GM23248 (cell line): ENCODE data around the gene AMPH. TPM values are rescaled to one million over a fixed set of nuclear protein-coding genes. Genes with fewer than 3 reads are reported as not detected.
"Not testable (repeated sequence)": the region's sequence is repeated elsewhere in the genome, so short reads cannot be mapped to it uniquely, and the experiment has no call there.

Experiments used
- DNase-seq: peaks from one replicate; pipeline ENCODE4 v3.0.0-alpha.2; 2015
- H2AFZ ChIP-seq: fragments of 200-600 bp; sonication (generic); 2 replicates; pipeline ENCODE4 v1.6.1; 2016; ENCODE audit warnings: antibody characterized with exemption
- H3F3A ChIP-seq: fragments of 200-600 bp; sonication (generic); 2 replicates; pipeline ENCODE4 v1.6.1; 2016; ENCODE audit warnings: mild to moderate bottlenecking, antibody characterized with exemption, mixed run types; ENCODE audit not compliant: insufficient read depth
- H3K27ac ChIP-seq: fragments of 200-600 bp; sonication (generic); 2 replicates; pipeline ENCODE4 v1.5.1; 2016; ENCODE audit warnings: mild to moderate bottlenecking
- H3K27me3 ChIP-seq: fragments of 200-600 bp; sonication (generic); replicated peaks from 2 replicates; pipeline ENCODE4 v1.6.1; 2016; ENCODE audit warnings: mild to moderate bottlenecking; ENCODE audit not compliant: insufficient read depth
- H3K36me3 ChIP-seq: fragments of 200-600 bp; sonication (generic); 2 replicates; pipeline ENCODE4 v1.6.1; 2016; ENCODE audit warnings: low read depth, mild to moderate bottlenecking
- H3K4me1 ChIP-seq: fragments of 200-600 bp; sonication (generic); 2 replicates; pipeline ENCODE4 v1.6.1; 2016; ENCODE audit warnings: mild to moderate bottlenecking; ENCODE audit not compliant: insufficient read depth
- H3K4me2 ChIP-seq: fragments of 200-600 bp; sonication (generic); one replicate; pipeline ENCODE4 v1.6.1; 2016; ENCODE audit warnings: mild to moderate bottlenecking; ENCODE audit not compliant: unreplicated experiment
- H3K4me3 ChIP-seq: fragments of 200-600 bp; sonication (generic); 2 replicates; pipeline ENCODE4 v1.5.1; 2016; ENCODE audit warnings: mild to moderate bottlenecking
- H3K79me2 ChIP-seq: fragments of 200-600 bp; sonication (generic); 2 replicates; pipeline ENCODE4 v1.6.1; 2016; ENCODE audit warnings: mild to moderate bottlenecking; ENCODE audit not compliant: insufficient read depth
- H3K9ac ChIP-seq: fragments of 200-600 bp; sonication (generic); 2 replicates; pipeline ENCODE4 v1.6.1; 2016; ENCODE audit warnings: mild to moderate bottlenecking
- H3K9me2 ChIP-seq: fragments of 200-600 bp; sonication (generic); 2 replicates; pipeline ENCODE4 v1.6.1; 2016; ENCODE audit warnings: mixed run types, mild to moderate bottlenecking, moderate library complexity; ENCODE audit not compliant: insufficient read depth
- H3K9me3 ChIP-seq: fragments of 200-600 bp; sonication (generic); one replicate; pipeline ENCODE4 v1.6.1; 2017; ENCODE audit warnings: low read depth
- H4K20me1 ChIP-seq: fragments of 200-600 bp; sonication (generic); 2 replicates; pipeline ENCODE4 v1.6.0; 2016; ENCODE audit not compliant: insufficient read depth
- EZH2 ChIP-seq: fragments of 200-600 bp; sonication (generic); IDR thresholded peaks from 2 replicates; pipeline ENCODE4 v1.6.1; 2018; ENCODE audit warnings: antibody characterized with exemption, mild to moderate bottlenecking; ENCODE audit not compliant: insufficient read depth, poor library complexity, severe bottlenecking
- EZH2phosphoT487 ChIP-seq: fragments of 200-600 bp; sonication (generic); IDR thresholded peaks from 2 replicates; pipeline ENCODE4 v1.6.1; 2018; ENCODE audit warnings: antibody characterized with exemption, moderate library complexity, mild to moderate bottlenecking, low read depth; ENCODE audit not compliant: insufficient read depth
- WGBS, 2 experiments: methylation state at CpG; one replicate each; pipeline ENCODE4 v1.1.6; 2015 to 2017; ENCODE audit warnings: low lambda C conversion rate in 2 of 2, low coverage in 1 of 2; ENCODE audit errors: missing lambda C conversion rate in 2 of 2; 5-methylcytosine and 5-hydroxymethylcytosine counted together
- in situ Hi-C: fragments of 300-500 bp; cut with MboI; formaldehyde crosslinking; loops from 2 replicates; pipeline ENCODE4 v1.15.0; 2020
- polyA plus RNA-seq: library from polyadenylated mRNA; unstranded; fragments of >200 nt; fragmentation: Nextera tagmentation; extraction: Ambion mirVana; gene quantifications from 2 replicates; pipeline ENCODE4 v1.2.1, GENCODE V29; 2016
- total RNA-seq: library from RNA; depleted of rRNA; stranded (reverse); fragments of >200 nt; shearing (Covaris generic); gene quantifications from 2 replicates; pipeline ENCODE4 v1.2.3, GENCODE V29; 2014

Gene AMPH
- total and polyA plus RNA-seq, 2 experiments from 2014 or later: 3.1 to 4.9 TPM

DNA sequence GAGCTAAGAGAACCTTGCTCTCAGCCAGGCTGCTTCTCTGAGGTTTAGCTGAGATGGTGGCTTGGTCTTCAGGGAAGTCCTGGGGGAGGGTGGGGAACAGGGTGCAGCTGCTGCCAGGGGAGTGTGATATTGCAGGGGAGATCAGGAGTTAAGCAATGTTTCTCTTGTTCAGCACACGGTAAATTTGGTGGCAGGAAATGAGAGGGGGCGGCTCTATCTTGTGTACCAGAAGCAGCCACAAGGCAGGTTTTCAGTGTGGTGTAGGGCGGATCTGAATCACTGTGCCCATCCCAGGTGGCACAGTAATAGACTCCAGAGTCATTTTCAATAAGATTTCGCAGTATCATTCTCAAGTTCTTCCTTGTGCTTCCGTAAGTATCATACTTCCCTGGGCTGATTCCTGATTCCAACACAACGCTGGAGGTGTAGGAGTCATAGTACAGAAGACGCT lies 277.7 kb downstream of the AMPH start:
- WGBS, 2 experiments: 86 to 94% methylated on average over 5 to 7 of the region's 7 CpGs
- H3K9ac ChIP-seq, H3K4me3 ChIP-seq, H3K9me3 ChIP-seq, H3F3A ChIP-seq, H3K36me3 ChIP-seq, H3K4me1 ChIP-seq, H3K79me2 ChIP-seq, in situ Hi-C loops, H3K27ac ChIP-seq, H2AFZ ChIP-seq, H4K20me1 ChIP-seq, H3K4me2 ChIP-seq, DNase-seq, H3K9me2 ChIP-seq, H3K27me3 ChIP-seq: not testable (repeated sequence)

DNA sequence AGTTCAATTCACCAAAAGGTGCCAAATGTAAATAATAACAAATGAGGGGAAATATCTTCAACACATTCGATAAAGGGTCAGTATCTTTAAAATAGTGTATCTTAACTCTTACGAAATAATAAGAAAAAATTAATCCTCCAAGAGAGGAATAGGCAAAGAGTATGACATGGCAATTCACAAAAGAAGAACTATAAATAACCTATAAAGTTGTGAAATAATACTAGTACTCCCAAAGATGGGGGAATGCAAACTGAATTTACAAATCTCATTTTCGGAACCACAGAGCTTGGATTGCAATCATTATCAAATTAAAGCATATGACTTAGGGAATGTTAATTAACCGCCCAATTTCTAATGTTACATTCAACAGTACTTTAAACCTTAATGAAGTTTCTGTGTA lies 279.6 kb downstream of the AMPH start:
- no peak overlapping the region for H3K4me3 ChIP-seq
- H3K9me3 ChIP-seq: no peaks in the 10 kb centered on the region
- H3K79me2 ChIP-seq: no peaks in the 10 kb centered on the region
- no peaks in the 10 kb centered on the region for H4K20me1 ChIP-seq
- no peaks in the 10 kb centered on the region for H3K36me3 ChIP-seq
- in situ Hi-C loops: no loop called here
- H2AFZ ChIP-seq: no peak overlapping the region
- DNase-seq: no peak
- no peak overlapping the region for H3K9ac ChIP-seq
- no peaks in the 10 kb centered on the region for H3K27me3 ChIP-seq
- no peak overlapping the region for H3K4me2 ChIP-seq
- no peaks in the 10 kb centered on the region for H3K9me2 ChIP-seq
- no peak for TF ChIP-seq EZH2
- TF ChIP-seq EZH2phosphoT487: no peak
- no peak overlapping the region for H3K27ac ChIP-seq
- 91% methylated on average over 4 of the region's 4 CpGs for WGBS, 2 experiments
- H3K4me1 ChIP-seq: no peaks in the 10 kb centered on the region
- H3F3A ChIP-seq: no peaks in the 10 kb centered on the region

- WGBS, 2 experiments: 39 to 56% methylated on average over 3 of the region's 3 CpGs
- H3K27ac ChIP-seq, H3K9me3 ChIP-seq, H4K20me1 ChIP-seq, H3K9me2 ChIP-seq, H3K9ac ChIP-seq, DNase-seq, H3K4me2 ChIP-seq, H3K79me2 ChIP-seq, in situ Hi-C loops, H3F3A ChIP-seq, H3K36me3 ChIP-seq, H2AFZ ChIP-seq, H3K4me3 ChIP-seq, H3K4me1 ChIP-seq, H3K27me3 ChIP-seq: not testable (repeated sequence)
Measured at GRCh38 chr7:38350777-38351176, 280.4 kb downstream of the AMPH start.

- not testable (repeated sequence) for H3K9me2 ChIP-seq, H3K79me2 ChIP-seq, H2AFZ ChIP-seq, H3F3A ChIP-seq, H3K4me3 ChIP-seq, H3K27me3 ChIP-seq, H3K9me3 ChIP-seq, H3K9ac ChIP-seq, H3K36me3 ChIP-seq, H3K27ac ChIP-seq, H3K4me2 ChIP-seq, H3K4me1 ChIP-seq, H4K20me1 ChIP-seq
- DNase-seq: peak; percentile 26
- in situ Hi-C loops: loop anchor here (25.0 kb wide), 1 partner anchor 438 kb away; the partner anchor contains the start of genes EPDR1 and SFRP4
- 67 to 75% methylated on average over 2 to 6 of the region's 6 CpGs for WGBS, 2 experiments
Measured at GRCh38 chr7:38349869-38350583, 281.1 kb downstream of the AMPH start.

GRCh38 chr7:38349126-38349795 lies 281.9 kb downstream of the AMPH start:
- in situ Hi-C loops: loop anchor here (25.0 kb wide), 1 partner anchor 437 kb away; the partner anchor contains the start of genes EPDR1 and SFRP4
- H2AFZ ChIP-seq: not testable (repeated sequence)

DNA sequence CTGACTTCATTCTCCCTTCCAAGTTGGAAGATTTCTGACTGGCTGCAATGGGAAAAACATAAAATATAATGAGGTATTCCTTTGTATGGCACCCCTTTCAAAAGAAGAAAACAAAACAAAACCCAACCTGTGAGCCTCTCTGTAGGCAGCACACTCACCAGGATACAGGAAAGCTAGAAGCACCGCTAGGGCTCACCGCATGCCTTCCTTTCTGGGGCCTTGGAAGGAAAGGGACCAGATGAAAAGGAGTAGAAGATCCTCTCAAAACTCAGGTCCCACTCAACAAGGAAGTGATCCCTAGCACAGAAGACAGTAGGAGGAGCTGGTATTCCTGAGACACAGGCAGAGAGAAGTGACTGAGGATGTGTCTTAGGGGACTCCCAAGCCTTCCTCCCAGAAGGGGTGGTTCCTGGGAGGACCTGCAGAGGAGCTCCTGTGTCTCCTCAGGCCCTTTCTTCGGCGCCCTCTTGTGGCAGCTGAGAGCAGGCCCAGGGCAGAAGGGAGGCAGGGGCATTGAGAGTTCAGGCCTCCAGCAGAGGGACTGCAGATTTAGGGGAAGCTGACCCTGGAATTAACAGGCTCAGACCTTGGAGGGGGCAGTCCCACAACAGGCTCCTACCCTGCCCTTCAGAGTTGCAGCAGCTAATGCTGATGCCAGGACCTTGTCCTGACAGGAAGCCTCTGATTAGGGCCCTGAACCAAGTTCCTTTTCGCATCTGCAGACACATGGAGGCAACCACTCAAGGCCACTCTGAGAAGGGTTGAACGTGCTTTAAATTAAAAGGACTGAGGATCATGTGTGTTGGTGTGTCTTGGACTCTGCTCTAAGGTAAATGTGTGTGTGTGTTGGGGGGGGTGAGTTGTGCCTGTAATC lies 285.6 kb downstream of the AMPH start:
- H3K27ac ChIP-seq, H3K9me2 ChIP-seq, H3K9ac ChIP-seq, H3F3A ChIP-seq, H3K9me3 ChIP-seq, H3K4me2 ChIP-seq, H3K4me3 ChIP-seq, H3K36me3 ChIP-seq, H3K79me2 ChIP-seq, H3K27me3 ChIP-seq, H4K20me1 ChIP-seq: not testable (repeated sequence)
- Histone ChIP-seq H3K4me1 (peaks cover 14% of the 10 kb centered on the region), H2AFZ (peak overlapping the region; percentile 51; the same call in 1 of the 2 replicates)
- DNase-seq: peak; percentile 69
- in situ Hi-C loops: loop anchor here (25.0 kb wide), 1 partner anchor 433 kb away; the partner anchor contains the start of genes EPDR1 and SFRP4
- 57 to 58% methylated on average over 6 of the region's 6 CpGs for WGBS, 2 experiments

More at GRCh38 chr7:38349126-38349795, 281.9 kb downstream of the AMPH start:
- WGBS, 2 experiments: 79 to 82% methylated on average over 8 to 9 of the region's 9 CpGs
- H3K4me3 ChIP-seq, H4K20me1 ChIP-seq, H3K9ac ChIP-seq, H3K36me3 ChIP-seq, H3F3A ChIP-seq, H3K4me1 ChIP-seq, H3K27me3 ChIP-seq, H3K9me3 ChIP-seq, H3K9me2 ChIP-seq, H3K27ac ChIP-seq, DNase-seq, H3K4me2 ChIP-seq, H3K79me2 ChIP-seq: not testable (repeated sequence)
